GM12878 (cell line): ENCODE results near the gene SLC12A2. TPM values are rescaled to one million over a fixed set of nuclear protein-coding genes. Genes with fewer than 3 reads are reported as not detected.

ENCODE experiments used
- ATAC-seq: fragments of 200-7000 bp; cut with Tn5 transposase; 3 replicates; pipeline ENCODE4 v1.9.1; 2020; ENCODE audit warnings: mild to moderate bottlenecking, moderate library complexity
- BruUV-seq: library from RNA; stranded (reverse); fragments of 400-500 nt; replicated peaks from 2 replicates; lab custom pipeline; 2021; lab: Mats Ljungman, UMichigan
- CTCF ChIA-PET: fragments of 300-600 bp; sonication (Branson Sonifier 250); formaldehyde crosslinking; extraction: SDS; loops from one replicate; lab custom pipeline; 2021; ENCODE audit warnings: inconsistent platforms; lab: Yijun Ruan, JAX
- POLR2A ChIA-PET: fragments of 350-600 bp; formaldehyde crosslinking; extraction: SDS; loops from one replicate; lab custom pipeline; 2021; ENCODE audit warnings: inconsistent platforms; lab: Charles Lee
- RAD21 ChIA-PET: fragments of 300-600 bp; sonication (Branson Sonifier 250); formaldehyde crosslinking; loops from one replicate; lab custom pipeline; 2023; ENCODE audit warnings: antibody characterized with exemption; ENCODE audit not compliant: unreplicated experiment; lab: Charles Lee
- SMC1A ChIA-PET: fragments of 300-600 bp; sonication (Branson Sonifier 250); formaldehyde crosslinking; loops from one replicate; lab custom pipeline; 2023; ENCODE audit not compliant: unreplicated experiment, uncharacterized antibody; lab: Charles Lee
- DNase-seq: peaks from one replicate; pipeline ENCODE4 v3.0.0-alpha.2; 2011; ENCODE audit warnings: low read depth, low spot score
- FAIRE-seq: peaks from 3 replicates; lab custom pipeline; 2011; peaks lifted over from hg19 to GRCh38; lab: Jason Lieb, UNC
- H2AFZ ChIP-seq: 2 replicates; pipeline ENCODE4 v1.6.0; 2011; ENCODE audit warnings: low read depth, low read length, control low read depth; ENCODE audit not compliant: control insufficient read depth
- H3K27ac ChIP-seq: 2 replicates; pipeline ENCODE4 v1.5.1; 2011; ENCODE audit warnings: control low read depth; ENCODE audit not compliant: control insufficient read depth, insufficient read depth
- H3K27me3 ChIP-seq, 2 experiments: replicated peaks in 1 of 2; 2 replicates each; pipeline versions ENCODE4 v1.6.0 to v1.6.1; 2011; ENCODE audit warnings: low read length in 1 of 2; ENCODE audit not compliant: control insufficient read depth in 2 of 2, insufficient read depth in 2 of 2
- H3K36me3 ChIP-seq, 2 experiments: 2 replicates each; pipeline ENCODE4 v1.5.1; 2011; ENCODE audit warnings: low read length in 1 of 2; ENCODE audit not compliant: control insufficient read depth in 2 of 2, insufficient read depth in 2 of 2
- H3K4me1 ChIP-seq: 2 replicates; pipeline ENCODE4 v1.6.1; 2011; ENCODE audit warnings: mild to moderate bottlenecking, low read length, moderate library complexity, mixed read lengths; ENCODE audit not compliant: control insufficient read depth, insufficient read depth
- H3K4me2 ChIP-seq: 2 replicates; pipeline ENCODE4 v1.6.0; 2011; ENCODE audit warnings: control low read depth; ENCODE audit not compliant: control insufficient read depth, insufficient read depth
- H3K4me3 ChIP-seq: fragments of 200-600 bp; sonication (generic); 2 replicates; pipeline ENCODE4 v1.5.1; 2016
- H3K79me2 ChIP-seq: 2 replicates; pipeline ENCODE4 v1.6.0; 2011; ENCODE audit warnings: low read length; ENCODE audit not compliant: control insufficient read depth, insufficient read depth
- H3K9ac ChIP-seq: 2 replicates; pipeline ENCODE4 v1.8.0; 2011; ENCODE audit warnings: low read length, control low read depth, mixed read lengths; ENCODE audit not compliant: control insufficient read depth, insufficient read depth
- H3K9me3 ChIP-seq: replicated peaks from 3 replicates; pipeline ENCODE4 v1.5.1; 2011; ENCODE audit warnings: mild to moderate bottlenecking, low read length; ENCODE audit not compliant: control insufficient read depth, insufficient read depth
- H4K20me1 ChIP-seq: 2 replicates; pipeline ENCODE4 v1.6.0; 2011; ENCODE audit not compliant: control insufficient read depth, insufficient read depth
- IKZF2 ChIP-seq, 2 experiments: fragments of 450-650 bp; IDR thresholded peaks; 2 replicates each; pipeline ENCODE4 v1.6.1; 2017; ENCODE audit warnings: mild to moderate bottlenecking in 2 of 2, moderate library complexity in 2 of 2
- MEF2A ChIP-seq: IDR thresholded peaks from 2 replicates; pipeline ENCODE4 v1.6.1; 2011; ENCODE audit warnings: low read depth, mild to moderate bottlenecking, low read length, moderate library complexity; ENCODE audit not compliant: insufficient read depth
- ZNF384 ChIP-seq: IDR thresholded peaks from 2 replicates; pipeline ENCODE4 v1.6.1; 2012; ENCODE audit warnings: low read depth, mild to moderate bottlenecking, low read length, improper control_type of control experiment, borderline replicate concordance
- ZNF687 ChIP-seq: fragments of 450-650 bp; IDR thresholded peaks from 2 replicates; pipeline ENCODE4 v1.6.1; 2017; ENCODE audit warnings: mild to moderate bottlenecking, moderate library complexity
- WGBS: methylation state at CpG from one replicate; pipeline ENCODE4 v1.1.6; 2016; ENCODE audit warnings: low lambda C conversion rate; ENCODE audit not compliant: insufficient replicate concordance, insufficient coverage; ENCODE audit errors: missing lambda C conversion rate; 5-methylcytosine and 5-hydroxymethylcytosine counted together
- in situ Hi-C: fragments of 300-500 bp; cut with MboI; formaldehyde crosslinking; loops from 9 replicates; pipeline ENCODE4 v1.14.3; 2018; ENCODE audit warnings: mixed read lengths
- intact Hi-C: fragments of 100-400 bp; cut with micrococcal nuclease; formaldehyde crosslinking; loops from one replicate; pipeline ENCODE4 v1.14.2; 2022; ENCODE audit not compliant: unreplicated experiment
- polyA plus RNA-seq, 11 experiments: library from polyadenylated mRNA; depleted of rRNA in 4 of 11; unstranded in 6 of 11; stranded (reverse) in 5 of 11; fragments of >200 nt; fragmentation: Nextera tagmentation in 4 of 11; fragmentation: Illumina TruSeq in 1 of 11; extraction: Ambion mirVana in 4 of 11; extraction: Trizol in 1 of 11; gene quantifications; 1 replicate in 1 of 11; 2 replicates in 10 of 11; pipeline versions ENCODE4 v1.2.1 to v1.2.3, GENCODE V29; 2011 to 2016; ENCODE audit warnings: inconsistent platforms in 2 of 11, missing spikeins in 2 of 11, low read depth in 1 of 11
- total RNA-seq, 4 experiments: library from RNA; depleted of rRNA in 3 of 4; stranded (reverse); fragments of >200 nt in 3 of 4; fragmentation: Illumina TruSeq in 1 of 4; extraction: Trizol in 1 of 4; gene quantifications; 2 replicates each; pipeline versions ENCODE4 v1.2.1 to v1.2.3, GENCODE V29; 2013 to 2021

SLC12A2 gene
- total and polyA plus RNA-seq, 10 of the 15 experiments (the other 5 are each of a cell fraction or from before 2014, with no cell fraction given): 5.1 to 21.8 (median 10.5) TPM

GRCh38 chr5:128036950-128037349 lies 46.6 kb upstream of the SLC12A2 start:
- ATAC-seq (no peak), DNase-seq (no peak), FAIRE-seq (no peak)
- Histone ChIP-seq H3K4me3 (no peak overlapping the region), H3K9ac (no peak overlapping the region), H3K36me3 (no peaks in the 10 kb centered on the region), H3K79me2 (no peaks in the 10 kb centered on the region), H3K4me1 (no peaks in the 10 kb centered on the region), H2AFZ (no peak overlapping the region), H3K27ac (no peak overlapping the region), H3K27me3 (no peaks in the 10 kb centered on the region), H4K20me1 (no peaks in the 10 kb centered on the region), H3K9me3 (peaks cover 2% of the 10 kb centered on the region; the same call in 2 of the 3 replicates), H3K4me2 (no peak overlapping the region)
- TF ChIP-seq ZNF687 (no peak), IKZF2 (IDR thresholded peaks at IDR 0.05) (no peak), ZNF384 (no peak), MEF2A (no peak)
- WGBS: 95% methylated on average over 1 of the region's 1 CpG
- no TSS peak for BruUV-seq
- CTCF ChIA-PET: no interaction called here
- SMC1A ChIA-PET: interaction anchor here (0.6 to 1.8 kb wide), 3 partner anchors 10 to 359 kb away, joined by 3 to 5 read pairs (median 3); no protein-coding TSS in a partner anchor
- RAD21 ChIA-PET: no interaction called here
- intact Hi-C loops: no loop called here
- POLR2A ChIA-PET: no interaction called here
- in situ Hi-C loops: no loop called here
